Activated T-cell treated with anti-CD3 and anti-CD28 coated beads for 48 hours (primary cell): ENCODE measurements around the gene BUD13.
"Not testable (repeated sequence)": the region's sequence is repeated elsewhere in the genome, so short reads cannot be mapped to it uniquely, and the experiment has no call there.

ENCODE experiments used
- DNase-seq: peaks from one replicate; pipeline ENCODE4 v3.0.0-alpha.2; 2020; ENCODE audit warnings: low read depth

BUD13 gene, protein sequence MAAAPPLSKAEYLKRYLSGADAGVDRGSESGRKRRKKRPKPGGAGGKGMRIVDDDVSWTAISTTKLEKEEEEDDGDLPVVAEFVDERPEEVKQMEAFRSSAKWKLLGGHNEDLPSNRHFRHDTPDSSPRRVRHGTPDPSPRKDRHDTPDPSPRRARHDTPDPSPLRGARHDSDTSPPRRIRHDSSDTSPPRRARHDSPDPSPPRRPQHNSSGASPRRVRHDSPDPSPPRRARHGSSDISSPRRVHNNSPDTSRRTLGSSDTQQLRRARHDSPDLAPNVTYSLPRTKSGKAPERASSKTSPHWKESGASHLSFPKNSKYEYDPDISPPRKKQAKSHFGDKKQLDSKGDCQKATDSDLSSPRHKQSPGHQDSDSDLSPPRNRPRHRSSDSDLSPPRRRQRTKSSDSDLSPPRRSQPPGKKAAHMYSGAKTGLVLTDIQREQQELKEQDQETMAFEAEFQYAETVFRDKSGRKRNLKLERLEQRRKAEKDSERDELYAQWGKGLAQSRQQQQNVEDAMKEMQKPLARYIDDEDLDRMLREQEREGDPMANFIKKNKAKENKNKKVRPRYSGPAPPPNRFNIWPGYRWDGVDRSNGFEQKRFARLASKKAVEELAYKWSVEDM

DNA sequence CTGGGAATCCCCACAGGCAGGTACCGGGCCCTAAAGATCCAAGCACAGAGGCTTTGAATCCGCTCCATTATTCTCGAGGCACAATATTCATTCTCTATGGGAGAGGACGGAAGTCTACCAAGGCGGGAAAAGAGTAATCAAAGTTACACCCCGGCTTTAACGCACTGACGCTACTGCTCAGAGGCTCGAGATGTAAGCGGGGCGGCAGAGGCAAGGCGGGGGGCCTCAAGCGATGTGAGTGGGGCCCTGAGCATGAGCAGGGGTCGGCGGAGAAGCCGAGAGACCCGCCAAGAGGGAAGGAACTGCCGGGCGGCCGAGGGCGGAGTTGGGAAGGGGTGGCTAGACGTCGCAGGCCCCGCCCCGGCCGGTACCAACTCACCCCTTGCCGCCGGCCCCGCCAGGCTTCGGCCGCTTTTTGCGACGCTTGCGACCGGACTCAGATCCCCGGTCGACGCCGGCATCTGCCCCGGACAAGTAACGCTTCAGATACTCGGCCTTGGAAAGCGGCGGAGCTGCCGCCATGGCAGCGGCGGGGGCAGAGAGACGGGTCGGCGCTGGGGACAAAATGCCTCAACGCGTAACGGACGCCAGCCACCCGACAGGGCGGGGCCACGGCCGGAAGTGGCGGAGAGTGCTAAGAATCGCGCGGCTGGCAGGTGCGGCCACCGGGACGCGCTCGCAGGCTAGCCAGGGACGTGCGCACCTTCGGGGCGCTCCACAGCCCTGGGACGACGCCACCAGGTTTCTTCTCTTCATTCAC lies at the start of gene BUD13:
TSS of gene BUD13 (minus strand) at position 545 of the 760 bp plus-strand sequence. CDS start at position 522, 23 bp downstream.
- peak; percentile 94 for DNase-seq

DNA sequence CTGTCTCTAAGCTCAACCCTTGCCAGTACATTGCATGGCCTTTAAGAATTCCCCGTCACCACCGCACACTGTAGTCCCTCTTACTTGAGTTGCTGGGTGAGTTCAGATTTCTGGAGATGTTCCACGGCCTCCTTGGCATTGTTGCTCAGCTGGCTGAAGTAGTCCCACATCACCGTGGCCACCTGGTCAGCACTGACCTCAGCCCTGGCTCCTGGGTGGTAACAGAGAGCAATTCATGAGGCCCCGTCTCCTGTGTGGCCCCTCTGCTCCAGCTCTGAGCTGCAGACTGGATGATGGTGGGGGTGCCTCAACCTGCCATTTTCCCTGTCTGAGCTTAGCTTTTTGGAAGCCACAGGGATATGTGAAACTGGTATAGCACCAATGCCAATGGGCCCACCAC lies 49.8 kb upstream of the BUD13 start:
- DNase-seq = no peak

DNA sequence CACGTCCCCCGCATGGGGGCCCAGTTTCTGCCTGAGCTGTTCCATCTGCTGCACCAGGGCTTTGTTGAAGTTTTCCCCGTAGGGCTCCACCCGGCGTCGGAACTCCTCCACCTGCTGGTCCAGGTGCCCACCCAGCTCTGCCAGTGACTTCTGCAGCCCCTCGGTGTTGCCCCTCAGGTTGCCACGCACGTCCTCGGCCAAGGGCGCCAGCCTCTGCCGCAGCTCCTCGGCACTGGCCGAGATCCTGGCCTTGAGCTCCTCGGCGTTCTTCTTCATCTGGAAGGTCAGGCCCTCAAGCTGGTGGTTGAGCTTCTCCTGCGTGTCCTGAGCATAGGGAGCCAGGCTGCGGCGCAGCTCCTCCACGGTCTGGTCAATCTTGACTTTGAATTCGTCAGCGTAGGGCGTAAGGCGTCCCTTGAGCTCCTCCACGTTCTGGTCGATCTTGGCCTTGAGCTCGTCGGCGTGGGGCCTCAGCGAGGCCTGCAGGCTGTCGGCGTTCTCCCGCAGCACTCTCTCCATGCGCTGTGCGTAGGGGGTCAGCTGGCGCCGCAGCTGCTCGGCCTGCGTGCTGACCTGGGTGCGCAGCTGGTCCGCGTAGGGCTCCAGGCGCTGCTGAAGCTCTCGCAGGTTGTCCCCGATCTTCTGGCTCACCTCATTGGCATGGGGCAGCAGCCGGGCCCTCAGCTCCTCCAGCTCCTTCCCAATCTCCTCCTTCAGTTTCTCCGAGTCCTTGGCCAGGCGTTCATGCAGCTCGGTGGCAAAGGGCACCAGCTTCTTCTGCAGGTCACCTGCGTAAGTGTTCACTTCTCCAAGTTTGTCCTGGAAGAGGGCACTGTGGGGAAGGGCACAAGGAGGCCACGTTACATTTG lies 48.5 kb upstream of the BUD13 start:
- no peak for DNase-seq

DNA sequence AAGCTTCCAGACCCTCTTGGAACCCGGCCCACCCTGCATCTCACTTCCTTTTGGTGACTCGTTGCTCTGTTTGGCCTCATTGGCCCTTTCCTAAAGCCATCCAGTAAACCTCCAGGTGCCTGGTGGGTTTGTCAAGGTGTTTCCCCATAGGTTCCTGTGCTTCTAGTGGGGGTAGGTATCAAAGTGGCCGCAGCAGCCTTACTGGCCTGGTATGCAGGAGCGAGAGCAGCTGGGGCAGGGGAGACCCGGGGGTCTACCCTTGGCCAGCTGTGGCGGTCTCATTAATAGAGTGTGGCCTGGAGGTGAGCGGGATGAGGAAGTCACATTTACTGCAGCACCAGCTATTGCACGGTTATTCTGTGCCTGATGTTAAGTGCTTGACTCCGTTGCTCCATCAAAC lies 46.3 kb upstream of the BUD13 start:
- DNase-seq = no peak

DNA sequence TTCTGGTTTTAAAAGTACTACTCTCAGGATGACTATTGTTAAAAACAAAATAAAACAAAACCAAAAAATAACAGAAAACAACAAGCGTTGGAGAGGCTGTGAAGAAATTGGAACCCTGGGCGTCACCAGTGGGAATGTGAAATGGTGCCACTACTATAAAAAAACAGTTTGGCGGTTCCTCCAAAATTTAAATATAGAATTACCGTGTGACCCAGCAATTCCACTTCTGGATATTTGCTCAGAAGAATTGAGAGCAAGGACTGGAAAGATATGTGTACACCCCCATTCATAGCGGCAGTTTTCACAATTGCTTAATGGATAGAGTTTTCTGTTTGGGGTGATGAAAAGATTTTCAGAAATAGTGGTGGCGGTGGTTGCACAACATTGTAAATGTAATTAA lies 41.7 kb upstream of the BUD13 start:
- no peak for DNase-seq

DNA sequence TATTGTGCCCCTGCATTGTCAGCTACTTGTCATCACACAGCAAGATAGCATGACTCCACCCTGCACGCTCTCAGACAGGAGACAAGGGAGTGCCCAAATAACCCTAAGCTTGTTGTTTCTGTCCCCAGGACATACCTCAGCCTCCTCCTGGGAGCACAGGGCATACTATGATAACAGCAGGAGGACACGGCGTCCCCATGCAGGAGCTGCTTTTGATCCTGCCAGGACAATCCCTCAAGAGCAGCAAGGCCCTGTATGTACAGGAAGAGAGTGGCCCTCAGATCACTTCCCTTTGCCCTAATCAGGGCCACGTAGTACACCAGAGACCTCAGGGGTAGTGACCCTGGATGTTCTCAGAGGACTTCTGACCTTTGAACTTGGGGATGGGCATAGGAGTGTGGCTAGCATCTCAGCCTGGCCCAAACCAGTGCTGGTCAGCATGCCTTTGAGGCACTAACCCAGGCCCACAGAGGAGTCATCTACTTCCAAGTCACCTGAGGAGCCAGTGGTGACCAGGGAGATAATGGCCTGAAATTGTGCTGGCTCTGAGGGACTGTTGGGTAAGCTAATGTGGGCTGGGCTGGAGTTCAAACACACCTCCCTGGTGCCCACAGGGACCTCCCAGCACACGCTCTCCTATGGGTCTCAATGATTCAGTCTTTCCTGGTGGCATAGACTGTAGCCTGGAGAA lies 41.1 kb upstream of the BUD13 start:
- no peak for DNase-seq

DNA sequence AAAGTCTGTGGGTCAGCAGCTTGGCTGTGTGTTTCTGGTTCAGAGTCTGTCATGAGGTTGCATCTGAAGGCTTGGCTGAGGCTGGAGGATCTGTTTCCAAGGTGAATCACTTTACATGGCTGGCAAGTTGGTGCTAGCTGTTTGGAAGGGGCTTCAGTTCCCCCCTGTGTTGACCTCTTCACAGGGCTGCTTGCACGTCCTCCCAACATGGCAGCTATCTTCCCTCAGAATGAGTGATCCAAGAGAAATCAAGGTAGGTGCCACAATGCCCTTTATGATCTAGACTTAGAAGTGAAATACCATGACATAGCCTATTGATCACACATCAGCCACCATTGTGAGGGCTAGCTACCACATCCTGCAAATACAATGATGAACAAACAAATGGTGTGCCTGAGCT lies 40.4 kb upstream of the BUD13 start:
- DNase-seq = no peak

DNA sequence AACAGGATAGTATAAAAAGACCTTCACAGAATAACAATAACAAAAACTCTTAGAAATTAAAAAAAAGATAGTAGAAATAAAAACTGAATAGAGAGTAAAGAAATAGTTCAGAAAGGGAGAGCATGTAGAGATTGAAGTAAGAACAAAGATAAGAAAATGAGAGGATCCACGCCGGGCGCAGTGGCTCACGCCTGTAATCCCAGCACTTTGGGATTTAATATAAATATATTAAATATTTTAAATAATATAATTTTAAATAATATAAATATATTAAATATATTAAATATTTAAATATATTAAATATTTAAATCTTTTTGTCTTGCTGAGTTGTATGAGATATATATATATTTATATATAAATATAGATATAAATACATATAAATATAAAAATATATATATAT lies 39.3 kb upstream of the BUD13 start:
- no peak for DNase-seq

DNA sequence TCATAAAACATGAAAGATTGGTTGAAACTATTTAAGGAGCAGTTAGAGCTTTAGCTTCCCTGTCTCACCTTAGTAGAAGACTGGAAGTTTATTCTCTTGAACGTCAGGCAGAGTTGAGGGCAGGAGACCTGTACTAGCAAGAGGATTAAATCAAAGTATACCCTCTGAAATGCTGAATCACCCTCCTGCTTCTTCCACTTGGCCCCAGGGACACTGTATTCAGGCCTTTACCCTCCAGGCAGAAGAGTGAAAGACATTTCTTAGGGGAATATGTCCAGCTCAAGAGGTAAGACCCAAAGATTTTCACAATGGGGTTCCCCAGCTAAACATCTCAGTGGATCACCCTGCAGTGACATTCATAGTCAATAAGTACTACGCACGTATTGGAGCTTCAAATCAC lies 38.4 kb upstream of the BUD13 start:
- DNase-seq = no peak

DNA sequence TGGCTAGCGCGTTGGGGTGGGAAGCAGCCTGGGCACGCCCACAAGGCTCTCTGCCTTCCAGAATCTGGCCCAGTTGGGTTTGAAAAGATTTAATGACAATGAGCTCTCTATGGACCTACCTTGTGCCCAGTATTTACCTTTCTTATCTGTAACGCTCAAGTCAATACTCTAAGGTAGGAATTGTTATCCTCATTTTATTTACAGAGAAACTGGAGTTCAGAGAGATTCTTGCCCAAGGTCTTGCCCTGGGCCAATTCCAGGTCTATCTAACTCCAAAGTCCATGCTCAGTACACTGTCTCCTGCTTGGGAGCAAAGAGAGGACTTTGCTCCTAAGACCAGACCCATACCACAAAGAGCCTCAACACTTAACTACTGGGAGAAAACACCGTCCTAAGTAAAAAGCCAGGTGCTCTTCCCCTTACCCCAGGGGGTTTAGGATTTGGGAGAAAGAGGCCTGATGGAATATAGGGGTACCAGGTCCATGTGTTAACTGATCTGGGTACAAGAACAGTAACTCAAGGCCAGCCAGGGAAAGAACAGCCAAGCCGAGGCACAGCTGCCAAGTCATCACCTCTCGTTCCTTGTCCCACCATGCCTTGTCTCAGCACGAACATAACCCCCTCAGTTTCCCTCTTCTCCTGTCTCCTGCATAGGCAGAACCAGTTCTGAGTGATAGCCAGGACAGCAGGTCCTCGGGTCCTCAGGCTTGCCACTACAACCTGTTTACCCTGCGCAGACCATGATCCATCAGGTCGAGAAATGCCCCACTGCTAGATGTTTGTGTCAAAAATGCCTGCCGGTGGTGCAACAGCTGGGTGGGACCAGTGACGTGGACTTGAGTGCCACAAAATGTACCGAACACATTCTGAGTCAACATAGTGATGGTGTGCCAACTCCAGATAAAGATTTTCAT lies 35.7 kb upstream of the BUD13 start:
- DNase-seq = no peak

DNA sequence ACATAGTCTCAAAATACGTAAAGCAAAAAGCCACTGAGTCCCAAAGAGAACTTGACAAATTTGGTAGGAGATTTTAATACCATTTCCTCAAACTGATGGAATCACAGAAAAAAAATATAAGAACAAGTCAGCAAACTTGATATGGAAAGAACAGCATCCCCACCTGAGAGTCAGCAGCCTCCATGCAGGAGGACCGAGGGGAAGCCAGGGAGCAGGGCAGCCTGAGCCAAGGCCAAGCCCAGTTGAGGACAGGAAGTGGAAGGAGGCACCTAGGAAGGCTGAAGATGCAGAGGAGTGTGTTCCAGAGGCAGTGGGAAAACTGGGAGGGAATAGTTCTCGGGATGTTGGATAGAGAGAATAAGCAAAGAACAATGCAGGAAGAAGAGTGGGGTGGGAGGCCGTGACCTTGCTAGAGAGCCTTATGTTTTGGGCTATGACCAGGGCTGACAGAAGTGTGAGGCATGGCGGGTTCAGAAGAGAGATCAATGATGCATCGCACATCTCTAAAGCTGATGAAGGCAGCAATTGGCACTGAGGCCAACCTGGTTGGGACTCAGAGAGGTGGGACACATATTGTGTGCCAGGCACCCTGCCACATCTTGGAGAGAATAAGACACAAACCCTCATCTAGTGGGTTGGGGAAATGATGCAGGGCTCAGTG lies 34.9 kb upstream of the BUD13 start:
- no peak for DNase-seq

DNA sequence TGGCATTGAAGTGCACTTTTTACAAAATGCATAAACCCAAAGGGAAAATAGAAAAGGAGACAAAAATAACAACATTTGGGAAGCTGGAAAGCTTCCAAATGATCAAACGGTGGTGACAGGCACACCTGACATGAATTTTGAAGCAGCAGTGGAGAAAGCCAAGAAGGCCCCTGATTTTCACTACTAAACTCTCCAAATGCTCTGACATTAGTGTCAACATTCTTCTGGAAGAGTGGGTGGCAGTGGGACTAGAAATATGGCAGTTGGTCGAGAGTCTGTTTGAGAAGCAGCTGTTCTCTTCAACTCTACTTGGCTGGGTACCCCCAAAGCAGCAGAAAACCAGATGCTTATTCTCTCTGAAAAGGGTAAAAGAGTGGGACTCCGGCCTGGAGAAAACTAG lies 31.2 kb upstream of the BUD13 start:
- DNase-seq = no peak

DNA sequence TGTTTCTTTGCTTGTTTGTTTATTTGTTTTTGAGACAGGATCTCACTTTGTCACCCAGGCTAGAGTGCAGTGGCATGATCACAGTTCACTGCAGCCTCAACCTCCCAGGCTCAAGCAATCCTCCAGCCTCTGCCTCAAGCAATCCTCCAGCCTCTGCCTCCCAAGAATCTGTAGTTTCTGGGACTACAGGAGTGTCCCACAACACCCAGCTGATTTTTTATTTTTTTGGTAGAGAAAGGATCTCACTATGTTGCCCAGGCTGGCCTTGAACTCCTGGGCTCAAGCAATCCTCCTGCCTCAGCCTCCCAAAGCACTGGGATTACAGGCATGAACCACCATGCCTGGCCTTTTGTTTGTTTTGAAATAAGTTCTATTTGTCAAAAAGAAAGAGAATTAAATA lies 28.9 kb upstream of the BUD13 start:
- not testable (repeated sequence) for DNase-seq

DNA sequence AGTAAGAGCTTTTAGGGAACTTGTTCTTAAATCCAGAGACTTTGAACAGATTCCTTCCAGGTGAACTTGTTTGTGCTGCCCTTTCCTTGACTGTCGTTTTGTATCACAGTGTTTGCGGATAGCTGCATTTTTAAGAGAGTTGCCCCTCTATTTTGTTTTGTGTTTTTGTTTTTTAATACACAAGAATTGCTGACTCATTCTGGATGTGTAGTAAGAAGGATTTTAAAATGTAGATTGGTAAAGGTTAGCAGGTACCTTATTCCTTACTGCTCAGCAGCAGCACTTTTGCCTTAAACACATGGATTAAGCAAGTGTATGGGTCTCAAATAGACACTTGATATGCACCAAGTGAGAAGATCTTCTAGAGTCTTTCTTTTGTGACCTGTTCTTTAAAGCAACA lies 27.8 kb upstream of the BUD13 start:
- no peak for DNase-seq

DNA sequence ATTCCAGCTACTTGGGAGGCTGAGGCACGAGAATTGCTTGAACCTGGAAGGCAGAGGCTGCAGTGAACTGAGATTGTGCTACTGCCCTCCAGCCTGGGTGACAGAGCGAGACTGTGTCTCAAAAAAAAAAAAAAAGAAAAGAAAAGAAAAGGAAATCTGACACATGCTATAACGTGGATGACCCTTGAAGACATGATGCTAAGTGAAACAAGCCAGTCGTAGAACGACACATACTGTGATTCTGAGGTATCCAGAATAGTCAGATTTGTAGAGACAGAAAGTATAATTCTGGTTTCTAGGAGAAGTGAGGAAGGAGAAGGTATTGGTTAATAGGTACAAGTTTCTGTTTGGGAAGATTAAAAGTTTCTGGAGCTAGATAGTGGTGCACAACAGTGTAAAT lies 25.6 kb upstream of the BUD13 start:
- DNase-seq = no peak

DNA sequence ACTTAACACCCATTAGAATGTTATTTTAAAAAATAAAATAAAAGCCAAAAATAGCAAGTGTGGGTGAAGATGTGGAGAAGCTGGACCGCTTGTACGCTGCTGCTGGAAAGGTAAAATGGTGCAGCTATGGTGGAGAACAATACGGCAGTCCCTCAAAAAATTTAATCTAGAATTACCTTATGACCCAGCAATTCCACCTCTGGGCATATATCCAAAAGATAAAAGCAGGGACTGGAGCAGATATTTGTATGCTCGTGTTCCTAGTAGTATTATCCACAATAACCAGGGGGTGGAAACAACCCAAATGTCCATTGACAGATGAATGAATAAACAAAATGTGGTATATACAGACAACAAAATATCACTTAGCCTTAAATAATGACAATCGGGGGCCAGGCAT lies 25.0 kb upstream of the BUD13 start:
- no peak for DNase-seq

DNA sequence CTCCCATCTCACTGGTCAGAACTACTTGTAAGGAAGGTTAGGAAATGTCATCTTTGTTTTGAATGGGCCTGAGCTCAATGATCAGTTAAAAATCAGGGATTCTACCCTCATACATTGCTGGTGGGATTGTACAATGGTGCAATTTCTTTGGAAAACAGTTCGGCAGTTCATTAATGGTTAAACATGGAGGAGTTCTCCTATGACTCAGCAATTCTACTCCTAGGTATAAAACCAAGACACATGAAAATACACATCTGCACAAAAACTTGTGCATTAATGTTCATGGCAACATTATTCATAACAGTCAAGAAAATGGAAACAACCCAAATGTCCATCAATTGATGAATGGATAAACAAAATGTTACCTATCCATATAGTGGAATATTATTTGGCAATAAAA lies 23.8 kb upstream of the BUD13 start:
- no peak for DNase-seq

DNA sequence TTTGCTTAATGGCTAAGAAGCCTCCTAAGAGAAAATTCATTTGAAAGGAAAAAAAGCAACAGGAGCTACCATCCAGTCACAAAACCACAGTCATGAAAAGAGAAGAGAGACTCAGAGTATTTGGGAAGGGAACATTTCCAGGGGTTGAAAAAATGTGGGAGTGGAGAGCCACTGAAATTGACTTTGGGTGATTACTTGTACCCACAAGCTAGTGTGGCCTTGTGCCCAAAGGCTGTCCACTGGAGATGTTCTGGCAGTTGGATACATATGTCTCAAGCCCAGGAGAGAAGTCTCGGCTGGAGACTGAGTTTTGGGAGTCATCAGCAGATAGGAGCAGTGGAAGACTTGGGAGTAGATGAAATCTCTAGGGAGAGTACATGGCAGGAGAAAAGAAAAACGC lies 22.1 kb upstream of the BUD13 start:
- no peak for DNase-seq

DNA sequence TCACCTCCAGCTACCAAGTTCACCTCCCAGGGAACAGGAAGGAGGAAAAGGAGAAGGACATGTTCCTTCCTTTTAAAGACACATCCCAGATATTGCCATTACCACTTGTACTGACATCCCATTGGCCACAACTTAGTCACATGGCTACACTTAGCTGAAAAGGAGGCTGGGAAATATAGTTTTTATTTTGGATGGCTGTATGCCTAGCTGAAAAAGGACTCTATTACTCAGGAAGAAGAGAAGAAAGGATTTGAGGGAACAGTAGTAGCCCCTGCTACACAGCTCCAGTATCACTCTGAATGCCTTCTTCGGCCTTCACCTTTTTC lies 20.9 kb upstream of the BUD13 start:
- DNase-seq = no peak
